ENCODE data around the gene RASSF9. TPM values are rescaled to one million over a fixed set of nuclear protein-coding genes. Genes with fewer than 3 reads are reported as not detected.

The RASSF9 gene
- total RNA-seq, 1 donor from 2014 or later = 7.3 TPM

- no peak for TF ChIP-seq CTCF (IDR thresholded peaks at IDR 0.05; ENCODE audit: borderline replicate concordance)
- intact Hi-C loops (cut with micrococcal nuclease) = no loop called here
- DNase-seq = no peak
- Histone ChIP-seq H3K27me3 (ENCODE audit: low read depth) (no peaks in the 10 kb centered on the region), H3K4me1 (peaks cover 8% of the 10 kb centered on the region), H3K9me3 (replicated peaks) (peaks cover 6% of the 10 kb centered on the region), H3K27ac (replicated peaks) (no peak overlapping the region), H3K4me3 (no peak overlapping the region), H3K36me3 (no peaks in the 10 kb centered on the region)
These were observed 38.1 kb downstream of the RASSF9 start for GRCh38 chr12:85798122-85798521.

GRCh38 chr12:85796001-85796400 is 40.2 kb downstream of the RASSF9 start:
- intact Hi-C loops (cut with micrococcal nuclease) = no loop called here
- no peaks in the 10 kb centered on the region for H3K27me3 ChIP-seq (ENCODE audit: low read depth)
- H3K4me3 ChIP-seq = no peak overlapping the region
- no peaks in the 10 kb centered on the region for H3K4me1 ChIP-seq
- H3K36me3 ChIP-seq = no peaks in the 10 kb centered on the region
- H3K9me3 ChIP-seq (replicated peaks) = no peaks in the 10 kb centered on the region
- no peak for DNase-seq
- TF ChIP-seq CTCF (IDR thresholded peaks at IDR 0.05; ENCODE audit: borderline replicate concordance) = no peak
- H3K27ac ChIP-seq (replicated peaks) = no peak overlapping the region

- Histone ChIP-seq H3K27me3 (ENCODE audit: low read depth) (no peaks in the 10 kb centered on the region), H3K4me1 (no peaks in the 10 kb centered on the region), H3K9me3 (replicated peaks) (no peaks in the 10 kb centered on the region), H3K36me3 (no peaks in the 10 kb centered on the region), H3K27ac (replicated peaks) (no peak overlapping the region), H3K4me3 (no peak overlapping the region)
- TF ChIP-seq CTCF (IDR thresholded peaks at IDR 0.05; ENCODE audit: borderline replicate concordance) = no peak
- DNase-seq = no peak
- intact Hi-C loops (cut with micrococcal nuclease) = no loop called here
These were observed 41.7 kb downstream of the RASSF9 start for GRCh38 chr12:85794531-85794930.

GRCh38 chr12:85784096-85784720 is 52.0 kb downstream of the RASSF9 start:
- no peak for DNase-seq
- no peaks in the 10 kb centered on the region for H3K4me1 ChIP-seq
- H3K27ac ChIP-seq (replicated peaks) = no peak overlapping the region
- no peak for TF ChIP-seq CTCF (IDR thresholded peaks at IDR 0.05; ENCODE audit: borderline replicate concordance)
- intact Hi-C loops (cut with micrococcal nuclease) = no loop called here
- no peaks in the 10 kb centered on the region for H3K27me3 ChIP-seq (ENCODE audit: low read depth)
- H3K9me3 ChIP-seq (replicated peaks) = no peaks in the 10 kb centered on the region
- no peak overlapping the region for H3K4me3 ChIP-seq
- H3K36me3 ChIP-seq = no peaks in the 10 kb centered on the region

GRCh38 chr12:85782711-85783110 is 53.5 kb downstream of the RASSF9 start:
- H3K4me3 ChIP-seq = no peak overlapping the region
- DNase-seq = no peak
- no peak overlapping the region for H3K27ac ChIP-seq (replicated peaks)
- TF ChIP-seq CTCF (IDR thresholded peaks at IDR 0.05; ENCODE audit: borderline replicate concordance) = no peak
- no peaks in the 10 kb centered on the region for H3K4me1 ChIP-seq
- intact Hi-C loops (cut with micrococcal nuclease) = no loop called here
- H3K36me3 ChIP-seq = no peaks in the 10 kb centered on the region
- no peaks in the 10 kb centered on the region for H3K9me3 ChIP-seq (replicated peaks)
- no peaks in the 10 kb centered on the region for H3K27me3 ChIP-seq (ENCODE audit: low read depth)

Data from left ventricle myocardium inferior (tissue), 1 donor.